NCI-H187 (cell line): Measurements from ENCODE around the gene QSOX1.

Experiments used
- DNase-seq, 2 experiments: peaks; one replicate each; lab custom pipeline; 2025; lab: John Stamatoyannopoulos, UW

QSOX1 gene

DNA sequence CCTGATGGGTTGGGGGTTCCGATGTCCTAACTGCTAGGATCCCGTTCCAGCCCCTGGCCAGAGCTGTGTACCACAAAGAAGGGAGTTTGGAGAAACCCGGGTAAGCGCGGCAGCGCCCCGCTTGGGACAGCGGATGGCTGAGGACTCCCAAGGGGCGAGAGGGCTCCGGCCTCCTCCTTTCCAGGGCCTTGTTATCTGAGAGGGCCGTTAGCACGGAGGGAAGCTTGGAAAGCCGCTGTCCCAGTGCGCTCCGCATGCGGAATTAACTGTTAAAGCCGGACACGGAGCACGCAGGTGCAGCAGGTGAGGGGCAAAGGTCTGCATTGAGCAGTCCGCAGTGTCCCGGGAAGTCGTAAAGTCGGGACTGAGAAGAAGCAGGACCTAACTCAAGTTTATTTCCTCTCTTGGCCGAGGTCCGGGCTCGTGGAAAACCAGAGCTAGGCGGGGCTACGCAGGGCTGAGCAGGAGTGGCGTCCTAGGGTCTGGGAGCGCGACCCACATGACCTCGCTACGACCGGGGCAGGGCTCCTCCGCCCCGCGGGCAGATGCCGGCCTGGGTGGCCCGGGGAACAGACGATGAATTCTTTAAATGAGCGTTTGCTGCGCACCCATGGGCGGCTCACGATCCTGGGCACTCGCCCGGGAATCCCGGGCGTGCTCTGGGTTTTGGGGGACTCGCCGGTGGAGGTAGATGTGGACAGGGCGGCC is 79.9 kb downstream of the QSOX1 start:
- DNase-seq = no peak

DNA sequence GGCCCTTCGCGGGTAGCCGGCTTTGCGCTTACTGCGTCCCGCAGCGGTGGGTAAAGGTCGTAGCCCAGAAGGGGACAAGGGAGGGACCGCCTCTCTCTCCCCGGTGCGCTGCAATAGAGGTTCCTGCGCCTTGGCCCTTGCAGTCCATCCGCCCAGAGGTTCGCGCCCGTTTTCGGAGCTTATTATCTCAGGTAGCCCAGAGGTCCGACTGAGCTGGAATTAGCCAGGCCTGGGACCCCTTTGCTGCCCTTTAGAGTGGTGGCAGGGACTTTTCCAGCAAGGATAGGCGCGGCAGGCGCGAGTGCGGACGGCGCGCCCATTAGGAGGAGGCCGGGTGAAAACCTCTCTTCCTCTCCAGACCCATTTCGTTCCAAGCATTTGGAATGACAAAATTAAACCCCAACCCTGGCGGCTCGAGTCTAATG is 80.4 kb downstream of the QSOX1 start:
- no peak for DNase-seq

GRCh38 chr1:180235502-180236239 is 81.0 kb downstream of the QSOX1 start:
- no peak for DNase-seq

GRCh38 chr1:180236698-180237509 is 82.2 kb downstream of the QSOX1 start:
- no peak for DNase-seq

GRCh38 chr1:180237869-180238476 is 83.3 kb downstream of the QSOX1 start:
- DNase-seq = no peak

DNA sequence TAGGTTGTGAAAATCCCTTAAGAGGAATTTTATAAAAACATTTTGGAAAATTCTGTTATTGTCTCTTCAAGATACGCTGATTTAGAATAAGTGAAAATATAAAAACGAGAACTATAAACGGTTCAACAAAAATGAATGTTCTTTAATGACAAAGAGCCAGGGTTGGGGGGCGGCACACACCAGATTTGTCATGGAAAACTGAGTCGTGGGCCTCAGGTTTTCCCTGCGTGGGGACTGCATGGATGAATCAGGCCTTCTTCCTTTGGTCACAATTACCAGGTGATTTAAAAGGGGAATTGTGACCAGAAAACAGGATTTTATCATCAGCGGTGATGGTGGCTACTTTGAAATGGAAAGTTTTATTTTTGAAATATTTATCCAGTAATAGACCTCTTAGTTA is 84.0 kb downstream of the QSOX1 start:
- no peak for DNase-seq

DNA sequence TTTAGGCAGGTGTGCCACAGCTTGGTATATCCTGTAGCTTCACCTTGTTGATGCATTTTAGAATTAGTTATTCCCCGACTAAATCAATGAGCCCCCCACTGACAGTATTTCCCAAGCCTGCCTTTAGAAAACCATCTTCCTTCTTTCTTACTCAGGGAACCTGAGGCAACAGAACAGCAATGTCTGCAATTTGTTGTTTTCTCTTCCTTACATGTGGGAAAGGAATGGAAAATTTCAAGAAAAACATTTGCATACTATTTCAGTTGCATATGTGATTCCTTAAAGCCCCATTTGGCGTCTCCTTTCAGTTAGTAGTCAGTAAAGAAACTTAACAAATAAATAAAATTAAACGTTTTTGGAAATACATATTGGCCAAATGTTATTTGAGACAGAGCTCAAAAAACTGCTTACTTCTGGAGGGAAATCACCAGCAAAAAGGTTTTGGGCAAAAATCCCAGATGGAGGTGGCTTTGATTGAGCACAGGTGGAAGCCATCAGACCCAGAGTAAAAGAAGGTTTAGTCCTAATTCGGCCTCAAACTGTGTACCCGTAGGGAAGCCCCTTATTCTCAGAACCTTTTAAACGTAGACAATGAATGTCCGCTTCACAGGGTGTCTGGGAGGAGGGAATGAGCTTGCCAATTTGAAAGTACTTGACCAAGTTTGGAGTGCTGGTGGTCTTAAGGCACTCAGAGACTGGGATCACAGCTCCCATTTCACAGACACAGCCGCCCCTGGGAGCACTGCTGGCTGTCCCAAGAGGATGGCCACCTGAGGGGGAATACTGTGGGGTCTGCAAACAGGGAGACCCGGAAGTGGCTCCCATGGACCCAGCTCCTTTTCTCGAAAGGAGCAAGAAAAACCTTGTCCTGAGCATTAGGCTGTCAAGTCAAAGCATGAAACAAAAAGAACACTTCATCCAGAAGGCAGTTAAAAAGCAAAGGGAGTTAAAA is 84.8 kb downstream of the QSOX1 start:
- DNase-seq = no peak

DNA sequence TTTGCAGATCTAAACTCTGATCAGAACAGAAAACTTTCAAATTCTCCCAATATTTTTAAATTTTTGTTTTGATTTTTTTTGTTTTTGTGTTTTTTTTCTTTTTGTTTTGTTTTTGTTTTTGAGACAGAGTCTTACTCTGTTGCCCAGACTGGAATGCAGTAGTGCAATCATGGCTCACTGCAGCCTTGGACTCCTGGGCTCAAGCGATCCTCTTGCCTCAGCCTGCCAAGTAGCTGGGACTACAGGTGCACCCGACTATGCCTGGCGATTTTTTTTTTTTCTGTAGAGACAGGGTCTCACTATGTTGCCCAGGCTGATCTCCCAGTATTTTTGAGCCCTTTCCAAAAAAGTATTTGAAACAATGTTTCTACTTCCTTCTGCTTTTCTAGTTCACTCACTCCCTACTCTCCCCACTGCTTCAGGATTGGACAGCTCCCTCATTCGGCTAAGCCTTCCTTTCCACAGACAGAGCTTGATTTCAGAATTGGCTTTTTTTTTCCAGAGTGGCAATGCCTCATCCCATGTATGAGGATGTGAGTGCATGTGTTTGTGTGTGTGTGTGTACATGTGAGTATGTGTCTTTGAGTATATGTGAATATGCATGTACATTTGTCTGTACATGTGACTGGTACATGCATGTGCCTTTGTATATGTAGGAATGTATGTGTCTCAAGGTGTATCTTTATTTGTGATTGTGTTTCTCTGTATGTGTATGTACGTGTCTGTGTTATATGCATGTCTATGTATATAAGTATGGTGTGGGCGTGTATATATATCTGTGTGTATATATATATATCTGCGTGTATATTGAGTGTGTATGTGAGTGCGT is 87.3 kb downstream of the QSOX1 start:
- DNase-seq = no peak

- no peak for DNase-seq
Observed at GRCh38 chr1:180243517-180244221, 89.0 kb downstream of the QSOX1 start.

DNA sequence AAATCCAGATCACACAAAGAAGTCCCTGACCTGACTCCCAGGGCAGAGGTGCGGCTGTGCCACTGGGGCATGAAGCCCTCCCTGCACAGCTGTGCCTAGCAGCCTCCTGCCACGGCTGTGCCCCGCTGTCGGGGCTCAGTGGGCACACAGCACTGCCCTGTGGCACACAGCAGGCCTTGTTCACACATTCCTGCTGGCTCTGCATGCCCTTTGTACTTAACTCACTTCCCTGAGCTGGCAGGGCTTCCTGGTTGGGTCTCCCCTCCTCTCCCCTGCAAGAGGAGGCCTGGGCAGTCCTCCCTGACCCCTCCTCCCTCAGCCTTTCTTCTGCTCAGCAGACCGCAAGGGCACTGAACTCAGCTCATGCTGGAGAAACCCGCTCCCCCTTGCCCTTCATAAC is 90.2 kb downstream of the QSOX1 start:
- no peak for DNase-seq

DNA sequence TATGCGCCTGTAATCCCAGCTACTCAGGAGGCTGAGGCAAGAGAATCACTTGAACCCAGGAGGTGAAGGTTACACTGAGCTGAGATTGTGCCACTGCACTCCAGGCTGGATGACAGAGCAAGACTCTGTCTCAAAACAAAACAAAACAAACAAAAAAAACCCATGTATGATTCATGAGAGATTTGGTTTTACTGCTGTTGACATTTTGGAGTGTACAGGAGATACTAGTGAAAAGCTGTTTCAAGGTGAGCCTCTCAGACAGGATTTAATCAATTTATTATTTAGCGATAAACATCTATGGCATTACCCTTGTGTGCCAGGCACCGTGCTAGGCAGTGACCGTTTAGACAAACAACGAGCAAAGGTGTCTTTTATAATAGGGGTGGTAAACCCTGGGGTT is 91.9 kb downstream of the QSOX1 start:
- no peak for DNase-seq

- DNase-seq = no peak
Observed at GRCh38 chr1:180247061-180247460, 92.4 kb downstream of the QSOX1 start.

GRCh38 chr1:180247580-180247979 is 92.9 kb downstream of the QSOX1 start:
- DNase-seq = no peak

- DNase-seq = no peak
Observed at GRCh38 chr1:180248176-180248575, 93.5 kb downstream of the QSOX1 start.

DNA sequence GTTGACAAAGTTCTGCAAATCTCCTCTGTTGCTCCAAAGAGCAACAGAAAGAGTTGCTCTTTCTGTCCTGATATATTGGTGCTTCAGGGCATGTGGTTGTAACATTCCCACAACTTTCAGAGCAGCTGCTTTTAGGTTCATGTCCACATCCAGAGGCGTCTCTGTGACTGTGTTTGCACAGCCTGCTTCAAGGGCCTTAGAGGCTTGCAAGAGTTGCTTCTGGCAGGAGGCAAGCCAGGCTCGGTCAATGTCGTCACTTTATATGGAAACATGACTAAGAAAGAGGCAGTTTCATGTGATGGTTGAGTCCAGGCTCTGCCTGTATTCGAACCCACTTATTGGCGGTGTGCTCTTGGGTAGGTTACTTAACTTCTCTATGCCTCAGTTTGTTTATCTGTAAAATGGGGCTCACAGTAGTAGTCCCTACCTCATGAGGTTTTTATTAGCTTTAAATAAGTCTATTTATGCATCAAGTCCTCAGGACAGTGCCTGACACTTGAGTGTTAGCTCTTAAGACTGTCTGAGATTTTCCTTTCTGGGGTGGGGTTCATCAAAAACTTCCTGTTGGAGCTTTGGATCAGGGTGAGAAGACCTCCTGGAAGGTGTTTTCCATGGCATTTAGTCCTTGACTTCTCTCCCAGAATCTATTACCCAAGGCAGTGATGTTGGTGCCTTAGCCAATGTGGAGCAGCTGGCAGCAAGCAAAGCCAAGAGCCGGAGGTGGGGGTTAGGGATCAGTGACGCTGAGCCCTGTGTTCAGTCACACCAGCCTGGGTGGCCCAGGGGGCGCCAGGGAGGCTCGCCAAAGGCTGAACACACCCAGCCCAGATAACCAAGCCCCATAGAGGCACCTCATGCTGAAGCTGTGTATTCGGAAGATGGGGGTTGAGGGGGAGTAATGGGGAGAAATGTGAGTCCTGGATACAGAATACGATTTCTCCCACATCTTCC is 94.3 kb downstream of the QSOX1 start:
- DNase-seq = no peak

GRCh38 chr1:180249725-180250498 is 95.2 kb downstream of the QSOX1 start:
- DNase-seq = no peak

- DNase-seq = no peak
Observed at GRCh38 chr1:180250499-180250770, 95.8 kb downstream of the QSOX1 start.
